ENCODE measurements around the gene TBC1D9B. TPM values are rescaled to one million over a fixed set of nuclear protein-coding genes. Genes with fewer than 3 reads are reported as not detected.

The TBC1D9B gene
- total RNA-seq, 2 donors from 2014 or later = 89.3 to 136 TPM

GRCh38 chr5:179936976-179937681 is 29.4 kb upstream of the TBC1D9B start:
- TF ChIP-seq CTCF (IDR thresholded peaks at IDR 0.05) = no peak
- Histone ChIP-seq H3K27ac (no peak overlapping the region), H3K4me1 (no peaks in the 10 kb centered on the region), H3K27me3 (no peaks in the 10 kb centered on the region), H3K9ac (ENCODE audit: low read depth in 2 of 2, low read length in 2 of 2) (no peak overlapping the region), H3K36me3 (no peaks in the 10 kb centered on the region), H3K4me3 (no peak overlapping the region), H3K9me3 (no peaks in the 10 kb centered on the region)
- intact Hi-C loops (cut with DNase I) = no loop called here
- no peak for DNase-seq

GRCh38 chr5:179930788-179931473 is 23.2 kb upstream of the TBC1D9B start:
- Histone ChIP-seq H3K4me3 (no peak overlapping the region), H3K9me3 (no peaks in the 10 kb centered on the region), H3K27ac (no peak overlapping the region), H3K4me1 (no peaks in the 10 kb centered on the region), H3K27me3 (no peaks in the 10 kb centered on the region), H3K9ac (ENCODE audit: low read depth in 2 of 2, low read length in 2 of 2) (no peak overlapping the region), H3K36me3 (no peaks in the 10 kb centered on the region)
- intact Hi-C loops (cut with DNase I) = no loop called here
- TF ChIP-seq CTCF (IDR thresholded peaks at IDR 0.05) = no peak
- no peak for DNase-seq

GRCh38 chr5:179927824-179928223 is 20.1 kb upstream of the TBC1D9B start:
- H3K4me1 ChIP-seq = no peaks in the 10 kb centered on the region
- H3K27me3 ChIP-seq = no peaks in the 10 kb centered on the region
- H3K36me3 ChIP-seq = no peaks in the 10 kb centered on the region
- intact Hi-C loops (cut with DNase I) = no loop called here
- H3K27ac ChIP-seq = no peak overlapping the region
- TF ChIP-seq CTCF (IDR thresholded peaks at IDR 0.05) = no peak
- no peak for DNase-seq
- H3K4me3 ChIP-seq = no peak overlapping the region
- no peak overlapping the region for H3K9ac ChIP-seq (ENCODE audit: low read depth in 2 of 2, low read length in 2 of 2)
- H3K9me3 ChIP-seq = no peaks in the 10 kb centered on the region

GRCh38 chr5:179926657-179927056 is 19.0 kb upstream of the TBC1D9B start:
- Histone ChIP-seq H3K4me3 (no peak overlapping the region), H3K27ac (no peak overlapping the region), H3K27me3 (no peaks in the 10 kb centered on the region), H3K9me3 (no peaks in the 10 kb centered on the region), H3K9ac (ENCODE audit: low read depth in 2 of 2, low read length in 2 of 2) (no peak overlapping the region), H3K36me3 (no peaks in the 10 kb centered on the region), H3K4me1 (no peaks in the 10 kb centered on the region)
- intact Hi-C loops (cut with DNase I) = no loop called here
- no peak for DNase-seq
- no peak for TF ChIP-seq CTCF (IDR thresholded peaks at IDR 0.05)

GRCh38 chr5:179923436-179923835 is 15.7 kb upstream of the TBC1D9B start:
- intact Hi-C loops (cut with DNase I) = no loop called here
- Histone ChIP-seq H3K36me3 (no peaks in the 10 kb centered on the region), H3K27me3 (no peaks in the 10 kb centered on the region), H3K9ac (ENCODE audit: low read depth in 2 of 2, low read length in 2 of 2) (no peak overlapping the region), H3K4me1 (no peaks in the 10 kb centered on the region), H3K27ac (no peak overlapping the region), H3K9me3 (no peaks in the 10 kb centered on the region), H3K4me3 (no peak overlapping the region)
- no peak for DNase-seq
- TF ChIP-seq CTCF (IDR thresholded peaks at IDR 0.05) = no peak
